ENCODE data around the gene LPP. TPM values are rescaled to one million over a fixed set of nuclear protein-coding genes. Genes with fewer than 3 reads are reported as not detected.

The LPP gene
- total and polyA plus RNA-seq, 2 of the 13 experiments (the other 11 are each of a cell fraction or from before 2014, with no cell fraction given), result 19.2 to 29.9 TPM

GRCh38 chr3:188358787-188359493, 205.0 kb downstream of the LPP start:
- TF ChIP-seq RXRA (CRISPR knock-in tag; IDR thresholded peaks at IDR 0.05) (no peak), ZNF550 (CRISPR knock-in tag; IDR thresholded peaks at IDR 0.05; ENCODE audit: borderline replicate concordance) (no peak), CBX5 (CRISPR knock-in tag; IDR thresholded peaks at IDR 0.05; ENCODE audit: borderline replicate concordance) (no peak), ELF3 (CRISPR knock-in tag; IDR thresholded peaks at IDR 0.05) (no peak), ZNF557 (CRISPR knock-in tag; IDR thresholded peaks at IDR 0.05) (no peak), SRY (CRISPR knock-in tag; IDR thresholded peaks at IDR 0.05) (no peak), SIX4 (CRISPR knock-in tag; IDR thresholded peaks at IDR 0.05) (no peak), DNMT3B (CRISPR knock-in tag; conservative IDR thresholded peaks at IDR 0.05) (no peak), ZNF205 (CRISPR knock-in tag; IDR thresholded peaks at IDR 0.05) (no peak)
- TF ChIP-seq, protein P1, sequence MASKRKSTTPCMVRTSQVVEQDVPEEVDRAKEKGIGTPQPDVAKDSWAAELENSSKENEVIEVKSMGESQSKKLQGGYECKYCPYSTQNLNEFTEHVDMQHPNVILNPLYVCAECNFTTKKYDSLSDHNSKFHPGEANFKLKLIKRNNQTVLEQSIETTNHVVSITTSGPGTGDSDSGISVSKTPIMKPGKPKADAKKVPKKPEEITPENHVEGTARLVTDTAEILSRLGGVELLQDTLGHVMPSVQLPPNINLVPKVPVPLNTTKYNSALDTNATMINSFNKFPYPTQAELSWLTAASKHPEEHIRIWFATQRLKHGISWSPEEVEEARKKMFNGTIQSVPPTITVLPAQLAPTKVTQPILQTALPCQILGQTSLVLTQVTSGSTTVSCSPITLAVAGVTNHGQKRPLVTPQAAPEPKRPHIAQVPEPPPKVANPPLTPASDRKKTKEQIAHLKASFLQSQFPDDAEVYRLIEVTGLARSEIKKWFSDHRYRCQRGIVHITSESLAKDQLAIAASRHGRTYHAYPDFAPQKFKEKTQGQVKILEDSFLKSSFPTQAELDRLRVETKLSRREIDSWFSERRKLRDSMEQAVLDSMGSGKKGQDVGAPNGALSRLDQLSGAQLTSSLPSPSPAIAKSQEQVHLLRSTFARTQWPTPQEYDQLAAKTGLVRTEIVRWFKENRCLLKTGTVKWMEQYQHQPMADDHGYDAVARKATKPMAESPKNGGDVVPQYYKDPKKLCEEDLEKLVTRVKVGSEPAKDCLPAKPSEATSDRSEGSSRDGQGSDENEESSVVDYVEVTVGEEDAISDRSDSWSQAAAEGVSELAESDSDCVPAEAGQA (IDR thresholded peaks at IDR 0.05; ENCODE audit: low read depth), result no peak
- TF ChIP-seq, protein P1 (CRISPR knock-in tag; IDR thresholded peaks at IDR 0.05; ENCODE audit: borderline replicate concordance), result no peak
- TF ChIP-seq, protein P2, sequence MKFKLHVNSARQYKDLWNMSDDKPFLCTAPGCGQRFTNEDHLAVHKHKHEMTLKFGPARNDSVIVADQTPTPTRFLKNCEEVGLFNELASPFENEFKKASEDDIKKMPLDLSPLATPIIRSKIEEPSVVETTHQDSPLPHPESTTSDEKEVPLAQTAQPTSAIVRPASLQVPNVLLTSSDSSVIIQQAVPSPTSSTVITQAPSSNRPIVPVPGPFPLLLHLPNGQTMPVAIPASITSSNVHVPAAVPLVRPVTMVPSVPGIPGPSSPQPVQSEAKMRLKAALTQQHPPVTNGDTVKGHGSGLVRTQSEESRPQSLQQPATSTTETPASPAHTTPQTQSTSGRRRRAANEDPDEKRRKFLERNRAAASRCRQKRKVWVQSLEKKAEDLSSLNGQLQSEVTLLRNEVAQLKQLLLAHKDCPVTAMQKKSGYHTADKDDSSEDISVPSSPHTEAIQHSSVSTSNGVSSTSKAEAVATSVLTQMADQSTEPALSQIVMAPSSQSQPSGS (CRISPR knock-in tag; IDR thresholded peaks at IDR 0.05), result no peak
- no peak overlapping the region for H3K27ac ChIP-seq (ENCODE audit: extremely low read length, insufficient read depth, low read length)
- peaks cover 11% of the 10 kb centered on the region for H3K4me1 ChIP-seq (ENCODE audit: insufficient read depth, low read length)
- H3K4me2 ChIP-seq (ENCODE audit: low read depth, low read length), result no peak overlapping the region
- DNase-seq (ENCODE audit: low spot score) (no peak), FAIRE-seq (no peak), ATAC-seq (no peak)
- 95% methylated on average over 10 of the region's 10 CpGs for WGBS (ENCODE audit: low lambda C conversion rate)
- no peak overlapping the region for H3K9ac ChIP-seq (ENCODE audit: insufficient read depth, low read depth, low read length)
- no peak overlapping the region for H3K4me3 ChIP-seq (replicated peaks in 1 of 3; ENCODE audit: insufficient read depth in 1 of 3, low read depth in 2 of 3, low read length in 3 of 3)
- CTCF ChIA-PET (ENCODE audit: low intra/inter-chr PET ratio, low total read pairs), result no interaction called here
- H3K27me3 ChIP-seq (ENCODE audit: control insufficient read depth in 1 of 2, insufficient read depth in 2 of 2, low read length in 2 of 2), result no peaks in the 10 kb centered on the region
- POLR2A ChIA-PET, result no interaction called here
- H3K79me2 ChIP-seq (ENCODE audit: insufficient read depth, low read length), result peaks cover 4% of the 10 kb centered on the region
- H2AFZ ChIP-seq (ENCODE audit: low read length), result no peak overlapping the region
- intact Hi-C loops (cut with micrococcal nuclease; ENCODE audit: unreplicated experiment) (no loop called here), in situ Hi-C loops (cut with HindIII; ENCODE audit: extremely low pct_ligation_motif_present, low pct_unique_long_range_greater_than_20kb) (no loop called here)
- H3K9me3 ChIP-seq (ENCODE audit: low read length), result no peaks in the 10 kb centered on the region
- H3K36me3 ChIP-seq (replicated peaks in 1 of 2; ENCODE audit: control insufficient read depth in 1 of 2, insufficient read depth in 2 of 2, low read length in 2 of 2), result no peaks in the 10 kb centered on the region; a peak in 2 of 5 replicates
- H4K20me1 ChIP-seq (ENCODE audit: insufficient read depth, low read length), result no peaks in the 10 kb centered on the region
- no TSS peak for BruUV-seq (replicated peaks)
